ENCODE results near the gene AP1G1.
"Not testable (repeated sequence)": the region's sequence is repeated elsewhere in the genome, so short reads cannot be mapped to it uniquely, and the experiment has no call there.

Gene AP1G1

GRCh38 chr16:71698491-71698890 is 110.1 kb downstream of the AP1G1 start:
- no peak for DNase-seq

DNA sequence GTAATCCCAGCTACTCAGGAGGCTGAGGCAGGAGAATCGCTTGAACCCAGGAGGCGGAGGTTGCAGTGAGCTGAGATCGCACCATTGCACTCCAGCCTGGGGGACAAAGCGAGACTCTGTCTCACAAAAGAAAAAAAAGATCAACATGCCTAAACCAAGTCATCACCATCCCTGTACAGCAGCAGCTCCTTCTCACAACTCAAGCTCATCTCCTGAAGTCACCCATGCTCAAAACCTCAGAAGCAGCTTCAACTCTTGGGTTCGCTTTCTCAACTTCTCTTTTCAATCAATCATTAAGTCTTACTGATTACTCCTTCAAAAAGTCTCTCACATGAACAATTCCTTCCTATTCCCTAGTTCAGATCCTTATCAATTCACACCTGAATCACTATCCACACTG is 115.5 kb downstream of the AP1G1 start:
- no peak for DNase-seq

- DNase-seq, result no peak
Measured at GRCh38 chr16:71689901-71690300, 118.7 kb downstream of the AP1G1 start.

DNA sequence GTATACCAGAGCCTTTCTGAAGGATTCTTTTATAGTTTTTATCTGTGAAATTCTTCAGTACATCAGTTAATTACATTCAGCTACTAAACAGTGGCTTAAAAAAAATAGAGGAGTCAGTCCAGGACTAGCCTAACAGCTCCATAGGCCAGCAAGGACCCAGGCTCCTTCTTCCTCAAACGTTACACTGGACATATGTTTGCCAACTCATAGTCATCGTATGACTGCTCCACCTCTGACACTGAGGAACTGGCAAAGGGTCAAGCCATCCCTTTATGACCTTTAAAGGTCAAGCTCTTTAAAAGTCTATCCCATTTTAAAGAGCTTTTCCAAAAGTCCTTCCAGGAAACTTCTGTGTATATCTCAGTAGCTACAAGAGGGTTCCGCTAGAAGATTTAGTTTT is 120.8 kb downstream of the AP1G1 start:
- peak; percentile 38 to 73 (median 58) for DNase-seq

DNA sequence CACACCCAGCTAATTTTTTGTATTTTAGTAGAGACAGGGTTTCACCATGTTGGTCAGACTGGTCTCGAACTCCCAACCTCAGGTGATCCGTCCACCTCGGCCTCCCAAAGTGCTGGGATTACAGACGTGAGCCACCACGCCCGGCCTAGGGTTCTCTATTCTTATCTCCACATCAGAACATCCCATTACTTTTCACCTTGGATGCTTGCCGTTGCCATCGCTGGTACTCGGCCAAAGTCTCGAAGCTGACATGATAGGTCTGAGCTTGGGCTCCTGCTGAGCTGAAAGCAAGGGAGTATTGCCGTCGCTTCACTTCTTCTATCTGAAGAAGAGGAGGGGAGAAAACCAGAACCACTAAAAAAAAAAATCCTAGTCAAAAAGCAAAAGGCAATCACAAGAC is 124.4 kb downstream of the AP1G1 start:
- not testable (repeated sequence) for DNase-seq

- no peak for DNase-seq
Measured at GRCh38 chr16:71681360-71681759, 127.3 kb downstream of the AP1G1 start.
